GM23338 (cell line): Measurements from ENCODE around the gene ERGIC3.

ENCODE experiments used
- CTCF ChIP-seq, 2 experiments: fragments of 200-600 bp in 1 of 2; sonication (generic) in 1 of 2; conservative IDR thresholded peaks; 2 replicates each; pipeline versions ENCODE4 v1.5.1 to v1.6.1; 2016 to 2017; ENCODE audit warnings: antibody characterized with exemption in 2 of 2, low read depth in 2 of 2, mild to moderate bottlenecking in 2 of 2, moderate library complexity in 1 of 2
- EZH2 ChIP-seq: fragments of 200-600 bp; sonication (generic); IDR thresholded peaks from one replicate; pipeline ENCODE4 v1.8.0; 2017; ENCODE audit warnings: antibody characterized with exemption, mild to moderate bottlenecking, low read depth; ENCODE audit not compliant: unreplicated experiment
- POLR2AphosphoS5 ChIP-seq: IDR thresholded peaks from 2 replicates; pipeline ENCODE4 v1.6.1; 2016; ENCODE audit warnings: antibody characterized with exemption, low read depth
- REST ChIP-seq: IDR thresholded peaks from one replicate; pipeline ENCODE4 v1.6.1; 2018; ENCODE audit warnings: antibody characterized with exemption; ENCODE audit not compliant: unreplicated experiment

GRCh38 chr20:35582131-35582530, 40.3 kb downstream of the ERGIC3 start:
- TF ChIP-seq CTCF (conservative IDR thresholded peaks at IDR 0.05; ENCODE audit: low read depth in 2 of 2) (no peak), POLR2AphosphoS5 (no peak), REST (no peak), EZH2 (no peak)
